ENCODE measurements around the gene TFB1M.

Gene TFB1M

GRCh38 chr6:155297669-155298068 is 16.6 kb downstream of the TFB1M start:
- DNase-seq (ENCODE audit: low spot score): no peak

DNA sequence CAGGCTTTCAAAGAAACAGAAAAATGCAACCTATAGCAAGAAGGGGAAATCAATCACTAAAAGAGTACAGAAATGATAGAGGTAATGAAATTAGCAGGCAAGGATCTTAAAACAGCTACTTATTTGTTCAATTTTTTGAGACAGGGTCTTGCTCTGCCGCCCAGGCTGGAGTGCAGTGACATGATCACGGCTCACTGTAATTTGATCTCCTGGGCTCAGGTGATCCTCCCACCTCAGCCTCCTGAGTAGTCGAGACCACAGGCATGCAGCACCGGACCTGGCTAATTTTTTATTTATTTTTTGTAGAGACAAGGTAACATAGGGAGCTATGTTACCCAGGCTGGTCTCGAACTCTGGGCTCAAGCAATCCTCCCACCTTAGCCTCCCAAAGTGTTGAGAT is 21.6 kb downstream of the TFB1M start:
- peak; percentile 28 for DNase-seq (ENCODE audit: low spot score)

GRCh38 chr6:155291291-155291690 is 23.0 kb downstream of the TFB1M start:
- no peak for DNase-seq (ENCODE audit: low spot score)

GRCh38 chr6:155290491-155290890 is 23.8 kb downstream of the TFB1M start:
- DNase-seq (ENCODE audit: low spot score): no peak

DNA sequence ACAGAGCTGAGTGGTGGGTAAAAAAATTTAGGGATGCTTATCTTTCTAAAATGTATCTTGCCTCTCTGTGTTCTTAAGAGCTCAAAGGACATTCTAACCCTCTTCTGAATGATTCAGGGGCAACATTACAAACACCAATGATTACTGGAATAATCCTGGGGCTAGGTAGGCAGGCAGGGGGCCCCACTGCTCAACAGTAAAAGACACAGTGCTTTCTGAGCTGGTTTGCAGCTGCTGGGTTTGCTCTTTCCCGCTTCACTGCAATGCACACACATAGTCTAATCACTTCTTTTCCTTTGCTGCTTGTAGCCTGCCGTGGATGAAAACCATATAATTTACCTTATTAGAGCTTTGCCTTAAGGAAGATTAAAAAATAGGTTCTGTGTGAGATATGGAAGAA is 26.5 kb downstream of the TFB1M start:
- no peak for DNase-seq (ENCODE audit: low spot score)

DNA sequence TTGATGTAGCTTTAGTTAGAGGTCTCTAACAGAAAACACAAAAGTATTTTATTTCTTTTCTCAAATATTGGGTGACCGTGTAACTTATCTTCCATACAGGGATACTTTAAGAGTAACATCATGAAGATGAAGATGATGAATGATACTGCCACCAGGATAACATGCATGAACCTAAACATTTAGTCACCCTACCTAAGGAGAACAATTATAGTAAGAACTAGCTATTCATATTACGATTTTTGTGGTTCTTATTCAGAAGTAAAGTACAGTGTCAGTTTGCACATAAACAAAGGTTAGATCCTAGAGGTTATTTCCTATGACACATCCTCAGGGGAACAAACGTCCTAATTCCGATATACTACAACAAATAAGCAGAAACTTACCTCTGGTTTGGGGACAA is 29.5 kb downstream of the TFB1M start:
- DNase-seq (ENCODE audit: low spot score): no peak

GRCh38 chr6:155278319-155279049 is 35.8 kb downstream of the TFB1M start:
- no peak for DNase-seq (ENCODE audit: low spot score)

DNA sequence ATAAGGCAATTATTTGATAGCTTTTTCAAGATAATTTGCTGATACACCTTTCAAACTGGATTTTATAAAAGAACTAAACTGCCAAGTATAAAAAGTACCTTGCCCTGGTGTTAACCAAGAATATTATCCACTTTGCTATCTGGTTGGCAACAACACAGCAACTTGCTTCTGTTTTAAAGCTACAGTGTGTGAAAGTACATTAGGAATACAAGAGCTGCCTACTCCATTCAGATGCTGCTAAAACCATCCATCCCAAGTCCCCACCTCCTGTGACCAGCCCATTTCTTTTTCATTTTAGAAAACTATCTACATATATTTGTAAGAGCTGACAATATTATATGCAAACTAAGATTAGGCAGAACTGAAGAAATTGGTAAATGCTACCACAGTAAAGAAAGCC is 37.6 kb downstream of the TFB1M start:
- DNase-seq (ENCODE audit: low spot score): no peak

DNA sequence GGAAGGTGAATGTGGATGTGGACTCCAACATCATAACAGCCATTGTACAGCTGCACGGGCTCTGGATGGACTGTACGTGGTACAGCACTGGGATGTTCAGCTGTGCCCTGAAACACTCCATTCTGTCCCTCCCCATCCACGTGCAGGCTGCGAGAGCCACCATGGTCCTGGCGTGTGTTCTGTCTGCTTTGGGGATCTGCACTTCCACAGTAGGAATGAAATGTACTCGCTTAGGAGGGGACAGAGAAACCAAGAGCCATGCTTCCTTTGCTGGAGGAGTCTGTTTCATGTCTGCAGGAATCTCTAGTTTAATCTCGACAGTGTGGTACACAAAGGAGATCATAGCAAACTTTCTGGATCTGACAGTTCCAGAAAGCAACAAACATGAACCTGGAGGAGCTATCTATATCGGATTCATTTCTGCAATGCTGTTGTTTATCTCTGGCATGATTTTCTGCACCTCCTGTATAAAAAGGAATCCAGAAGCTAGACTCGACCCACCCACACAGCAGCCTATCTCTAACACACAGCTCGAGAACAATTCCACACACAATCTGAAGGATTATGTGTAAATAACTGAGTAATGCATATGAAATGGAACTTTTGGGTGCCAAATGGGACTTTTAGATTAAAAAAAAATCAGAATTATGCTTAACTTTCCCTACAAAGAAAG is 38.3 kb downstream of the TFB1M start:
- no peak for DNase-seq (ENCODE audit: low spot score)

DNA sequence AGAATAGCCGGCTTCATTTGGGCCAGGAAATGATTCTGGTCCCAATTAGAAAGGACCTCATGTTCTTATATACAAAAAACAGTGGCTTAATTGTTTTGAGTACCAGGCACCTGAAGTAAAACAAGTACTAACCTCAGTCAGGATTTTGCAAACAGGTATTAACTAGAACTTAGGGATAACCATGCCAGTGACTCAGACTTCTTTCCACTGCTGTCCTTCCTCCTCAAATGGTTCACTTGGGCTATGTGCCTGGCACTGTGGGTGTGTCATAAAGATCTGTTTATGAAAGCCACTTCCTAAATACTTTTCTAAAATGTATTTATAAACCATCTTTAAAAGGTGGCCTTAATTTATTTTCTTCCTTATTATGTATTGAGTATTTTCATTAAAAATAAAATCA is 39.8 kb downstream of the TFB1M start:
- peak; percentile 61 for DNase-seq (ENCODE audit: low spot score)

DNA sequence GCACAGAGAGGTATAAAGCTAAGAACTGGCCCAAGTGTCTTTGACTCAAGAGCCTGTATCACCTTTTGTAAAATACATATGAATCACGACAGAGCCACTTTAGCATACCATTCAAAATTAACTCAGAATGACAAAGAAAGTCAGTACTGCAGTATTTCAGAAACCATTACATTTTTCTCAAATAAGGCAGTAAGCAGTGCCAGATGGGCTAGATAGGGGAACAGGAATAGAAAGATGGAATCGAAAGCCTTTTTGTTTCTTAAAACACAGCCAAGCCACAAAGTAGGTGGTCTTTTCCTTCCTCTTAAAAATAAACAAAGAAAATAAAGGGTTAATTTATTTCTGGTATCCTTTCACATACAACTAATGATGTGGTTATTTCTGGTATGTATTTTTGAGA is 40.2 kb downstream of the TFB1M start:
- DNase-seq (ENCODE audit: low spot score): no peak

DNA sequence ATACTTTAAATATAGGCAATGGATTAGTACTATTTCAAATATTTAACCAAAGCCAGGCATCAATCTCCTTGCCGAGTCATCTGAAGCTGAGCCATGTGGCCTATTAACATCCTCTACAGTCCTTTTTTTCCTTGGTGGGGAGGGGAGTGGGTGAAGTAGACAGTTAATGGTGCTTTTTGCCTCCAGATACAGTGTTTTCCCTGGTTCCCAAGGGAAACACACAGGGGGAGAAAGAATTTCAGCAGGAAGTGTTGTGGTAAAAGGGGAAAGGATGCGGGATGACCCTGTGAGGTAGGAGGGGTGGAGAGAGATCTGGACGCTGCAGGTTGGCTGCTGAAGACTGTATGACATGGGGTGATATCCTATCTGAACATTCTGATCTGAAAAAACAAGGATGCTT is 40.9 kb downstream of the TFB1M start:
- DNase-seq (ENCODE audit: low spot score): peak; percentile 65

DNA sequence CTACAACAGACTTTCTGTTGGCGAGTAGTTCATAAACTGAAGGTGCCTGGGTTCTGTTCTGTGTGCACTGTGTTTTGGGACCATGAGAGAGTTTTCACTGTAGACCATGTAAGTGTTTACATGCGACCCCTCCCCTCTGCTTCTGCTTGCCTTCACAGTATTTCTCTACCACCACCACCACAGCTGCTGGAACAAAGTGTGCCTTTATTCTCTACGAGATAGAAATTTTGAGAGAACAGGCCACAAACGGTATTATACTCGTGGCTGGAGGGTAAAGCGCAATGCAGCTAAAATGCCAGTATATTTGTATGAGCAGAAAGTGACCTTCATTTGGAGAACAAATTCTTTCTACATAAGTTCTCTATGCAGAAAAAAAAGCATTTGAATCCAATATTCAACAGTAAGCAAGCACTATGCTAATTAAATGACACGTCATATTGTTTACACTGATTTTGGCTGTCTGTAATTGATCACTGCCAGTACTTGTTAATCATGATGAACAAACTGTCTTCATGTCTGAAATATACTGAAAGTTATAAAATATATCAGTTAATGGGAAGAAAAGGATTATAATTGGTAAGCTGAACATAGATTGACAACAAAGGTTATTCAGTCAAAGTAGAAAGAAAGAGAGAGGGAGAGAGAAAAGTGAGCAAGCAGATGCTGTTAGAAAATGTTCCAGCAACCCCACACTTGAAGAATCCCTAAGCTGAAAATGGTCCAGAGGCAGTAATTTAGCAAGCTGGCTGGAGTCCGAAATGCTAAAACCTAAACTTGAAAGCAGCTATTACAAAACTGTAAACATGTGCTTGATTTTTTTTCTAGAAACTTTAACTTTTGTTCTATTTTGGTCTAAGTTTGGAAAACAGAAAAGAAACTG is 41.7 kb downstream of the TFB1M start:
- no peak for DNase-seq (ENCODE audit: low spot score)

DNA sequence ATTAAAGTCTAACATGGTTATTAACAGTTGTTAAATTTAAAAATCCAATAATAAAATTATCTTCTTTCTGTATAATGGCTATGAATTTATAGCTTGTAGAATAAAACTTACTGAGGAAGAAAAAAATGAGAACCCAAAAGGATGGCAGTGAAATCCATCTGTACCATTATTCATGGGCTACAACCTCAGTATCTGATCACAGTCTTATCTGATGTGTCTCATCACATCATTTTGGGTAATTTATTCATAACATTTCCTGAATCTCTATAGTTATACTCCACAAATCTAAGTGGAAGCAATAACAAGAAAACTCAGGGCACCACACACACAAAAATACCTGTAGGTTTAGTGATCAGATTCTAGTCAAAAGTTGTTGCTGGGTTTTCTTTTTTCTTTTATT is 43.1 kb downstream of the TFB1M start:
- no peak for DNase-seq (ENCODE audit: low spot score)

- no peak for DNase-seq (ENCODE audit: low spot score)
Measured at GRCh38 chr6:155270561-155271091, 43.7 kb downstream of the TFB1M start.

- no peak for DNase-seq (ENCODE audit: low spot score)
Measured at GRCh38 chr6:155269765-155270164, 44.5 kb downstream of the TFB1M start.

DNA sequence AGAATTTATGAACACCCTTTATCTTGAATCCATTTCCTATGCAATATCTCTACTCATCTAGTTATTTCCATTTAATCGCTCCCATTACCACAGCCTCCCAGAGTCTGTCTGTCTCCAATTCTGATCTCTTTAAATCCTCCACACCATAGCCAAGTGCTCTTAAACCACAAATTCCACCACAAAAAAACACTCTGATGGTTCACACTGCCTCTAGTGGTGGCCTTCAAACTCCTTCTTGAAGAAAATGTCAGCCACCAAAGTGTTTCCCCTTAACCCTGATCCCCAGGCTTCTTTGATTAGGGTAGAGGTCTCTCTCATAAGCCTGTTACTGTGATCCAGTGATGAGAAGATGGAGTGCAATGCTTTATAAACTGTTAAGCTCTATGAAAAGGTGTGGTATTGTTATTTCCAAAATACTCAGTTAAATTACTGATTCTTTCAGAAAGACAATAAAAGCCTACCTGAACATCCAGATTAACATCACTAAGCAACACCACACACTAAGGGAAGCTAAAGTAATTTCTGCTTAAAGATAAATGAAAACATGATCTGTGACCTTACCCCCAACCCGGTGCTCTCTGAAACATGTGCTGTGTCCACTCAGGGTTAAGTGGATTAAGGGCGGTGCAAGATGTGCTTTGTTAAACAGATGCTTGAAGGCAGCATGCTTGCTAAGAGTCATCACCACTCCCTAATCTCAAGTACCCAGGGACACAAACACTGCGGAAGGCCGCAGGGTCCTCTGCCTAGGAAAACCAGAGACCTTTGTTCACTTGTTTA is 46.0 kb downstream of the TFB1M start:
- DNase-seq (ENCODE audit: low spot score): peak; percentile 42

GRCh38 chr6:155267411-155267810 is 46.9 kb downstream of the TFB1M start:
- no peak for DNase-seq (ENCODE audit: low spot score)

GRCh38 chr6:155265843-155266535 is 48.3 kb downstream of the TFB1M start:
- no peak for DNase-seq (ENCODE audit: low spot score)

DNA sequence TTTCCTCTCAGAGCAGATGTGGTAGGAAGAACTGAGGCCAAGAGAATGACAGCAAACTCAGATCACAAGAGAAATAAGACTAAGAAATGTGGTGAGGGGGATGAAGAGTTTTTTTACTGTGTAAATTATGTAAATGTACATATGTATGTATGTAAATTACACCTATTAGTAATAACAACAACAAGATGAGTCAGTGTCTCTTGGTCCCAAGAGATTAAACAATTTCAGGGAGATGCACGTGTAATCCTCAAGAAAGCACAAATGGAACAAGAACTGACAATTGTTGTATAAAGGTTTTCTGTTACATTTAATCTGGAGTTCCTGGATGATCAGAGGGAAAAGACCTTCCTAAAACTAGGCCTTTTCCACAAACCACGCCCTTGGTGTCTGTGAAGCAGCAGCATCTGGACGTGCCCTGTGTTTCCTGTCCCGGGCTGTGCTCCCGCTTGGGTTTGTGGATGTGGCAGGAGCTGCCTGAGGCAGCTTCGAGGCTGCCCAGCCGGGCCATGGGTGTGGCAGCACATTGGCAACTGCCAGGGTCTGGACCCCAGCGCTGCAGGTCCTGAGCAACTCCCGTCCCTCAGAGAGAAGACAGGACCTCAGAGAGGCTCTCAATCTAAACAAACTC is 49.5 kb downstream of the TFB1M start:
- no peak for DNase-seq (ENCODE audit: low spot score)

All from kidney tubule cell (primary cell).